GM06990 (cell line): ENCODE measurements around the gene CD99.
A peak's percentile ranks its signal among the peaks of the same experiment; 100 is the strongest.

Experiments used
- DNase-seq: peaks from one replicate; pipeline ENCODE4 v3.0.0-alpha.2; 2011; ENCODE audit not compliant: insufficient read length; ENCODE audit errors: extremely low read depth
- H3K27me3 ChIP-seq: replicated peaks from 2 replicates; pipeline ENCODE4 v1.6.0; 2011; ENCODE audit warnings: low read length; ENCODE audit not compliant: control insufficient read depth, insufficient read depth
- H3K36me3 ChIP-seq: 2 replicates; pipeline ENCODE4 v1.5.1; 2011; ENCODE audit warnings: low read length; ENCODE audit not compliant: control insufficient read depth, insufficient read depth
- H3K4me3 ChIP-seq: replicated peaks from 2 replicates; pipeline ENCODE4 v1.5.1; 2011; ENCODE audit warnings: low read depth, mild to moderate bottlenecking, control low read depth, low read length
- CTCF ChIP-seq: IDR thresholded peaks from 2 replicates; pipeline ENCODE4 v1.5.1; 2011; ENCODE audit warnings: low read length, control low read depth, mild to moderate bottlenecking, inconsistent platforms; ENCODE audit not compliant: insufficient read depth, poor library complexity, severe bottlenecking

The CD99 gene

GRCh38 chrX:2650037-2650436 lies 41.1 kb upstream of the CD99 start:
- no peak overlapping the region for H3K4me3 ChIP-seq
- no peak for TF ChIP-seq CTCF
- H3K36me3 ChIP-seq, result no peaks in the 10 kb centered on the region
- H3K27me3 ChIP-seq, result no peaks in the 10 kb centered on the region
- no peak for DNase-seq

GRCh38 chrX:2650865-2651264 lies 40.2 kb upstream of the CD99 start:
- no peak for TF ChIP-seq CTCF
- Histone ChIP-seq H3K27me3 (no peaks in the 10 kb centered on the region), H3K4me3 (no peak overlapping the region), H3K36me3 (no peaks in the 10 kb centered on the region)
- no peak for DNase-seq

- no peak overlapping the region for H3K4me3 ChIP-seq
- no peaks in the 10 kb centered on the region for H3K27me3 ChIP-seq
- no peak for DNase-seq
- no peaks in the 10 kb centered on the region for H3K36me3 ChIP-seq
- TF ChIP-seq CTCF, result peak; percentile 29
These were observed 39.0 kb upstream of the CD99 start for GRCh38 chrX:2652106-2652505.

GRCh38 chrX:2654436-2655340 lies 36.4 kb upstream of the CD99 start:
- Histone ChIP-seq H3K36me3 (no peaks in the 10 kb centered on the region), H3K27me3 (no peaks in the 10 kb centered on the region), H3K4me3 (no peak overlapping the region)
- DNase-seq, result no peak
- TF ChIP-seq CTCF, result no peak

GRCh38 chrX:2656257-2656836 lies 34.7 kb upstream of the CD99 start:
- TF ChIP-seq CTCF, result no peak
- H3K27me3 ChIP-seq, result no peaks in the 10 kb centered on the region
- DNase-seq, result no peak
- no peaks in the 10 kb centered on the region for H3K36me3 ChIP-seq
- no peak overlapping the region for H3K4me3 ChIP-seq
